ENCODE measurements around the gene PANK3. TPM values are rescaled to one million over a fixed set of nuclear protein-coding genes. Genes with fewer than 3 reads are reported as not detected.

PANK3 gene
- total RNA-seq, 1 experiment from 2014 or later: 82.6 TPM

DNA sequence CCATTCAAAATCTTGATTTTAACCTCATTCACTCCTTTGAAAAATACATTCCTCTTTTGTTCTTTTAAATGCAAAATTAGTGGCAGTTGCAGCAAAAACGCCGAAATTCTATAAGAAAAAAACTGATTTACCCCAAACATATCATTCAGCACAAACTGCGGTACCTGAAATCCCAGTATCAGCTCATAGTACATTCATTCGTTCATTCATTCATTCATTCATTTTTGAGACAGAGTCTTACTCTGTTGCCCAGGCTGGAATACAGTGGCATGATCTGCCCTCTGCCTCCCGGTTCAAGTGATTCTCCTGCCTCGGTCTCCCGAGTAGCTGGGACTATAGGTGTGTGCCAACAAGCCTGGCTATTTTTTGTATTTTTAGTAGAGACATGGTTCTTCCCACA, 29.6 kb downstream of the PANK3 start:
- no peak overlapping the region for H2AFZ ChIP-seq (ENCODE audit: low read length)
- H2AK5ac ChIP-seq (ENCODE audit: insufficient read length, low read length): no peak overlapping the region
- H3K18ac ChIP-seq (ENCODE audit: insufficient read length, low read depth, low read length): no peak overlapping the region
- no peaks in the 10 kb centered on the region for H3K4me1 Mint-ChIP-seq
- no peak overlapping the region for H2BK15ac ChIP-seq (ENCODE audit: low read depth, low read length)
- peaks cover 6% of the 10 kb centered on the region for H3K79me1 ChIP-seq (ENCODE audit: insufficient read depth, low read depth, low read length, poor library complexity, severe bottlenecking)
- H3K79me2 ChIP-seq (ENCODE audit: insufficient read depth, low read length): no peaks in the 10 kb centered on the region
- no peak overlapping the region for H4K5ac ChIP-seq (ENCODE audit: insufficient read length, low read depth, low read length)
- H3K4me1 ChIP-seq (ENCODE audit: insufficient read depth, low read length): no peaks in the 10 kb centered on the region
- H3K27ac Mint-ChIP-seq: peak overlapping the region in 1 of 3 experiments; percentile 11; a peak in 1 of 7 replicates
- H3K27me3 ChIP-seq (ENCODE audit: insufficient read depth, low read length): no peaks in the 10 kb centered on the region
- no CpG with 5 or more reads among the region's 7 CpGs for WGBS (ENCODE audit: extremely low coverage, insufficient read length, low lambda C conversion rate)
- no peak overlapping the region for H3T11ph ChIP-seq (ENCODE audit: low read length)
- no peak for DNase-seq
- no peak overlapping the region for H3K14ac ChIP-seq (ENCODE audit: insufficient read depth, low read length)
- no peaks in the 10 kb centered on the region for H3K9me3 Mint-ChIP-seq
- TF ChIP-seq, protein P1, sequence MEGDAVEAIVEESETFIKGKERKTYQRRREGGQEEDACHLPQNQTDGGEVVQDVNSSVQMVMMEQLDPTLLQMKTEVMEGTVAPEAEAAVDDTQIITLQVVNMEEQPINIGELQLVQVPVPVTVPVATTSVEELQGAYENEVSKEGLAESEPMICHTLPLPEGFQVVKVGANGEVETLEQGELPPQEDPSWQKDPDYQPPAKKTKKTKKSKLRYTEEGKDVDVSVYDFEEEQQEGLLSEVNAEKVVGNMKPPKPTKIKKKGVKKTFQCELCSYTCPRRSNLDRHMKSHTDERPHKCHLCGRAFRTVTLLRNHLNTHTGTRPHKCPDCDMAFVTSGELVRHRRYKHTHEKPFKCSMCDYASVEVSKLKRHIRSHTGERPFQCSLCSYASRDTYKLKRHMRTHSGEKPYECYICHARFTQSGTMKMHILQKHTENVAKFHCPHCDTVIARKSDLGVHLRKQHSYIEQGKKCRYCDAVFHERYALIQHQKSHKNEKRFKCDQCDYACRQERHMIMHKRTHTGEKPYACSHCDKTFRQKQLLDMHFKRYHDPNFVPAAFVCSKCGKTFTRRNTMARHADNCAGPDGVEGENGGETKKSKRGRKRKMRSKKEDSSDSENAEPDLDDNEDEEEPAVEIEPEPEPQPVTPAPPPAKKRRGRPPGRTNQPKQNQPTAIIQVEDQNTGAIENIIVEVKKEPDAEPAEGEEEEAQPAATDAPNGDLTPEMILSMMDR (conservative IDR thresholded peaks at IDR 0.05): no peak
- H2BK5ac ChIP-seq (ENCODE audit: insufficient read length, low read length): no peak overlapping the region
- H2BK120ac ChIP-seq (ENCODE audit: low read depth, low read length, poor library complexity, severe bottlenecking): no peak overlapping the region
- H2BK20ac ChIP-seq (ENCODE audit: low read depth, low read length, poor library complexity, severe bottlenecking): no peak overlapping the region
- no peaks in the 10 kb centered on the region for H3K23me2 ChIP-seq (ENCODE audit: insufficient read length, low read depth, low read length, poor library complexity, severe bottlenecking)
- H4K20me1 ChIP-seq (ENCODE audit: control insufficient read depth, insufficient read depth, insufficient read length): no peaks in the 10 kb centered on the region
- H3K36me3 Mint-ChIP-seq (ENCODE audit: insufficient read depth in 1 of 3, low read depth in 3 of 3): peaks cover 26 to 50% (median 39%) of the 10 kb centered on the region in 3 experiments
- no peak overlapping the region for H3K23ac ChIP-seq (ENCODE audit: insufficient read length, low read depth, low read length)
- no peak overlapping the region for H3K56ac ChIP-seq (ENCODE audit: insufficient read length, low read depth, low read length)
- H3K27me3 Mint-ChIP-seq (ENCODE audit: low read depth): no peaks in the 10 kb centered on the region
- no peak overlapping the region for H2BK12ac ChIP-seq (ENCODE audit: insufficient read length, low read depth, low read length)
- H3K9me3 ChIP-seq (ENCODE audit: control insufficient read depth, low read depth, low read length): no peaks in the 10 kb centered on the region
- no peak overlapping the region for H3K27ac ChIP-seq (ENCODE audit: insufficient read length, low read depth, low read length)
- H3K4me3 Mint-ChIP-seq: no peak overlapping the region
- no peak overlapping the region for H3K9ac ChIP-seq (ENCODE audit: extremely low read depth, insufficient read length, low read length)
- H3K4ac ChIP-seq (ENCODE audit: low read depth, low read length): no peak overlapping the region
- H4K8ac ChIP-seq (replicated peaks; ENCODE audit: insufficient read length, low read depth, low read length): no peak overlapping the region
- H4K91ac ChIP-seq (ENCODE audit: insufficient read length, low read depth, low read length): no peak overlapping the region
- no peak overlapping the region for H3K4me2 ChIP-seq (ENCODE audit: insufficient read depth, insufficient read length, low read length)
